DLD1 (cell line): ENCODE measurements around the gene MTARC1.

Experiments
- in situ Hi-C: cut with HindIII; loops from 2 replicates; pipeline ENCODE4 v1.10.0; 2017; ENCODE audit warnings: low sequenced_read_pairs

MTARC1 gene

DNA sequence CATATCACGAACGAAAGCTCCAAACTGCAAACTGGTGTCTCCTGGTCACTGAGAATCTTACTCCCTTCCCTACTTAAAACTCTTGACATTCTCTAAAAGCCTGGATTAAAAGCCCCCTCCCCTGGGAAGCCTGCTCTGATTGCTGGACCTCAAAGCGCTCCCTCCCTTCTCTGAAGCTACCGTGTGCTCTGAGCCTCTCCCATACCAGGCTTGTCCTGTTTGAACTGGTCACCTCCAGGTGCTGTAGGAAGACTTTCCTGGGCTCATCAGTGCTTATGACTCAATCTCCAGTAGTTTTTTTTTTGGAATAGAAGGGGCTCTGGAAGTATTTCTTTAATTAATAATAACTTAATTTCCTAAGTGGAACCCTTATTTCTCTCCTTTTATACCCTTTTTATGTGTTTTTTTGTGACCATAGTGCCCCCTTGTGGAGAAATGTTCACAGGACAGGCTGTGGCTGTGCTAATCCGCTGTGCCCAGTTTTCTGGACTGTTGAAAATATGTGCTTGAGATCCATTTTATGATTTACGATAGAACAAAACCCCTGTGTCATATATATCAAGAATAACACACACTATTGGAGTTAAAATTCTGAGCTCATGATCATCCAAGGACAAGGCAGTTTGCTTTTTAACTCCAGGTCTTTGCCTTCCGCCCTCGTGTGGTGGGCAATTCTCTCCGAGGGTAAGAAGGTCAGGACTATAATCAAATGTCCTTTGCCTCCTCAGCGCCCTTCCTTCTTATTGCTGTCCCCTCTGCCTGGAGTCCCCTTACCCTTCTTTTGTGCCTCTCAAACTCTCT lies 16.9 kb downstream of the MTARC1 start:
- in situ Hi-C loops: no loop called here

DNA sequence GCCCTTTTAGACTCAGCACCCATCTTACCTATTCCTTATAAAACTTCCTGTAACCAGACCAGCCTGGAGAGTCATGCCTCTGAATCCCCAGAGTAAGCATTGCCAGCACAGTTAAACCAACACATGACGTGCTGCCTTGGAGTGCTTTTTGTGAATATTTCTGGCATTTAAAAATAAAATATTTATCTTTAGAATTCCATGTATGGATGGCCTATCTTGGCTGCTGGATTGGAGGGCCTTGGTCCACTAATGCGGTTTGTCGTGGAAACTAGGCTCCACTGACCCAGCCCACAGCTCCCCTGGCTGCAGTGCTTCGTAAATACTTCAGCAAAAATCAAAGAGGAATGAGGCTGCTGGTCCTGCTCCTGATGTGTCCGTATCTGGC lies 17.5 kb downstream of the MTARC1 start:
- in situ Hi-C loops: no loop called here

DNA sequence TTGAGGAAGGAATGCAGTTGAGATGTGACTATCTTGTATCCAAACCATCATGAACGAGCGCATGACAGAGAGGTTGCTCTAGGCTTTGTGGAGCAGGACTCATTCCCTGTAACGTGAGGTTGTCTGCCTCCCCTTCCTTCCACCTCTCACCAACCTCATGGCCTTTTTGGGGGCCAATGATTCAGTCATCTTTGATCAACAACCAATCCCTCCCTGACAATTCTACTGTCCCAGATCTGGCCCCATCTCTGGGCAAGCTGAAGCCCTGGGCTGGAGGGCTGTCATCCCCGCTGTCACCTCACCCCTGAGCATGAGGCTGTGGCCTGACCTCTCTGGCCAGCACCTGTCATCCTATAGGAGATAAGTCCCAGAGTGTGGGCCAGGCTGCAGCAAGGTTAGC lies 19.7 kb downstream of the MTARC1 start:
- in situ Hi-C loops: no loop called here

DNA sequence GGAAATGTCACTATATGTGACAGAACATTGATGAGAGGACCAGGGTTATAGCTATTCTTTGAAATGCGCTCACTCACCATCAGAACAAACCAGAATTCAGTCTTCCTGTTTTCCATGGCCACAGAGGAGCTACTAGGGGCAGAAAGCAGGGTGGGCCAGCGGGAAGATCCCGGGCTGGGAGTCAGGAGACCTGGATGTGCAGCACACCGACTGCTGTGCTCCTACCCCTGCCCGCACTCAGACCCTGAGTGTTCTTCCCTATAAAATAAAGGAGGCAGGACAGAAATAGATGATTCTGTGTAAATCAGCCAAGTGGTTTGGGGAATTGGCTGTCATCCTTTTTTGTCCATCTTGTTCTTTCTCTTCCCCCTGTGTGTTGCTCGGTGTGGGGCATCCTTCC lies 21.0 kb downstream of the MTARC1 start:
- in situ Hi-C loops: no loop called here

- in situ Hi-C loops: no loop called here
Measured at GRCh38 chr1:220808345-220809186, 21.9 kb downstream of the MTARC1 start.

DNA sequence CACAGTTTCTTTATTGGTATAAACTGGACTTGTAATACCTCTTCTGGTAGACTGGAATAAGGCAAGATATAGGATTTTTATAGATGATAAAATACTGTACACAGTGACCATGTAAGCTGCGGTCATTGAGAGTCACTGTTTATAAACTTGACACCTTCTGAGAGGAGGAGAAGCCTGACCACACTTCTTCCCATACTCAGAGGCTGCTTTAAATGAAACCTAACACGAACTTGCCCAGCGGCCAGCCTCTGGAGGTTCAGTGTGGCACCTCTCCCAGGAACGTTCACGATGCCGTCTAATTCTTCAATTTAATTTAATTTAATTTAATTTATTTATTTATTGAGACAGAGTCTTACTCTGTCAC lies 22.5 kb downstream of the MTARC1 start:
- in situ Hi-C loops: no loop called here

- in situ Hi-C loops: no loop called here
Measured at GRCh38 chr1:220809704-220810103, 23.0 kb downstream of the MTARC1 start.

GRCh38 chr1:220810179-220810653 lies 23.5 kb downstream of the MTARC1 start:
- in situ Hi-C loops: no loop called here

GRCh38 chr1:220810963-220811362 lies 24.2 kb downstream of the MTARC1 start:
- in situ Hi-C loops: no loop called here

DNA sequence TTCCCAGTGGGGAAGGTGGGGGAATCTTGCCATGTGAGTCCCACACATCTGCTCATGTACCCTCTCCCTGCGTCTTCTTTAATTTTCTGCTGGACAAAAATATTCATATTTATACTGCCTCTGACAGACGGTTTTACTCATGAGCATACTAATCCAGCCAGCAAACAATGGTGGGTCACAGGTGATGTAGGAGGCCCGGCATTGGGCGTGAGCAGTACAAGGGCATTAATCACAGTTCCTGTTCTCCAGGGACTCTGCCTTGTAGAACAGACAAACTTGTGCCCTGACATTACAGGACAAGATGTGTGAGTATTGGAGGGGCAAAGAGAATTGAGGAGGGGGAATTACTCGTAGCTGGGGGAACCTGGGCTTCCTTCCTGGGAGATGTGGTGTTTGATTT lies 25.0 kb downstream of the MTARC1 start:
- in situ Hi-C loops: no loop called here

GRCh38 chr1:220812308-220812707 lies 25.6 kb downstream of the MTARC1 start:
- in situ Hi-C loops: no loop called here

DNA sequence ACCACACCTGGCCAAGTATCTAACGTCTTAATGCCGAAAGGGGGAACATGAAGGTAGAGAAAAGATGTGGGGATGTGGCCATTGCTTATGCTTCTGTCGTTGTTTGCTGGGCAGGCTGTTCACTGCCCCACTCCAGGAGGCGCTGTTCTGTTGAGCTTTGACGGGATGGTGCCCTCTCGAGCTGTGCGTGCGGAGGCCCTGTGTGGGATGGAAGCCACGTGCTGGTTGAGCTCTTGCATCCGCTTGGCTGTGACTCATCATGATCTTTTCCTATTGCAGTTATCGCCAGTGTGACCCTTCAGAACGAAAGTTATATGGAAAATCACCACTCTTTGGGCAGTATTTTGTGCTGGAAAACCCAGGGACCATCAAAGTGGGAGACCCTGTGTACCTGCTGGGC lies 26.3 kb downstream of the MTARC1 start:
- in situ Hi-C loops: no loop called here

DNA sequence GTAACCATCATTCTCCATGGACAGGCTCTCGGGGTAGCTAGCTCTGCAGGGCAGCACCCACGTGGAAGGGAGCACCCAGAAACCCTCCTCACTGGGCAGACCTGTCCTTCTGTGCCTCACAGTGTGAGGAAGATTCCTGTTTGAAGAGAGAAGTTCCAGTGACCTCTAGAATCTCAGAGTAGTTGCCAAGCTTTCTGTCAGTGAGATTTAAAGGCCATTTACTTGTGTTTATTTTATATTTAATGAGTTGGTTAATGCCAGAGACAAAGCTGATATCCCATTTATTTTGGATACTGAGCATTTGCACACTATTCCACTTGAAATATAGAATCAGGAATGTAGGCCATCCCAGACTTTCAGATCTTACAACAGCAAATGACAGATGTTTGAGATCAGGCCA lies 28.7 kb downstream of the MTARC1 start:
- in situ Hi-C loops: no loop called here

- in situ Hi-C loops: no loop called here
Measured at GRCh38 chr1:220817907-220818306, 31.2 kb downstream of the MTARC1 start.

DNA sequence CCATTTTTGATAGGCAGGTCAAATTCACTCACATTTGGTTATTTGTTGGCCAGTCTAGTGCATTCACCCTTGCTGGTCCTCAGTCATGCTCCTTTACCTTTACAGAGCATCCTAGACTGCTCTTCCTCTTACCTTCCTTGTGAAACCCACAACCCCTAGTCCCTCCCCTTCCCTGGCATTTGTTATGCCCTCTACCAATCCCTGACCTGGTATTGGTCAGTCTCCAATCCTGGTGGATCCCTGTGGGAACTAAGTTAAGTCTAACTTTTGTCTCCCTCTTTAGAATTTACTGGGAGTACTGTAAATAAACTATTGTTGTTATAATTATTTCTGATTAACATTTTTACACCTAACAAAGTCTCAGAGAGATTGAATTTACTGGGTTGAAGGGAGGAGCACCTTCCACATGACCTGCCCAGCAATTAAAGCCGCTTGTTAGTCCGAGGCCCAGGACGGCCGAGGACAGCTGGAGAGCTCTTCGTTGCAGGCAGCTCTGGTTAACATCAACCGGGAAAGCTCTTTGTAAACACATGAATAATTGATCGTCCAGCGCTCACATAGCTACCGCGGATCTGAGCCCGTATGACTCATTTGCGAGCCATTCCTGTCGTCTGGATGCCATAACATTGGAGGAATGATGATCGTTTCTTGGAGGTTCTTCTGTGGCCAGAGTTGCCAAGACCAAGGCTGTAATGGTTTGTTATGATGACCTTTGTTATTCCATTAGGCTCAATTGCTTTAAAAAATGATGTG lies 31.9 kb downstream of the MTARC1 start:
- in situ Hi-C loops: no loop called here

DNA sequence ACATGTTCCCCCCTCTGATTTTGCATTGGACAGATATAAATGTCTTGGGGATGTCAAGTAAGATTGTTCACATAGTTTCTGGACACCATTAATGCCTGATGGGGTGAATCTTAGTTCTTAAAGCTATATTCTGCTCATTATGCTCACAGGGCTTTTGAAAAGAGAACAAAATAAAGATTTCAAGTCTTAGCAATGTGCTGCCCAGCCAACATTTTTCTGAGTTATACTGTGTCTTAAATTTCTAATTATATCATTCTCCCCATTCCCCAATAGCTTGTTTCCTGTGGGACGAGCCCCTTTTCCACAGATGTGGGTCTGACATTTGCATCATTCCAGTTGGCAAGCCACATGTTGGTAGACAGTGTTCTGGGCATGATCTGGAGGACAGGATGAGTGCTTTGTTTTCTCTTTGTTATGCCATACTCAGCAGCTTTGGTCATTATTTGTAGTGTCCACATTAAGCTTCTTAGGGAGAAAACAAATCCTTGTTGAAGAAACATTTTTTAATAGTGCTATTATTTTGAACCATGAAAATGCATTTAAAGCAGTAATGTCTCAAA lies 32.8 kb downstream of the MTARC1 start:
- in situ Hi-C loops: no loop called here

DNA sequence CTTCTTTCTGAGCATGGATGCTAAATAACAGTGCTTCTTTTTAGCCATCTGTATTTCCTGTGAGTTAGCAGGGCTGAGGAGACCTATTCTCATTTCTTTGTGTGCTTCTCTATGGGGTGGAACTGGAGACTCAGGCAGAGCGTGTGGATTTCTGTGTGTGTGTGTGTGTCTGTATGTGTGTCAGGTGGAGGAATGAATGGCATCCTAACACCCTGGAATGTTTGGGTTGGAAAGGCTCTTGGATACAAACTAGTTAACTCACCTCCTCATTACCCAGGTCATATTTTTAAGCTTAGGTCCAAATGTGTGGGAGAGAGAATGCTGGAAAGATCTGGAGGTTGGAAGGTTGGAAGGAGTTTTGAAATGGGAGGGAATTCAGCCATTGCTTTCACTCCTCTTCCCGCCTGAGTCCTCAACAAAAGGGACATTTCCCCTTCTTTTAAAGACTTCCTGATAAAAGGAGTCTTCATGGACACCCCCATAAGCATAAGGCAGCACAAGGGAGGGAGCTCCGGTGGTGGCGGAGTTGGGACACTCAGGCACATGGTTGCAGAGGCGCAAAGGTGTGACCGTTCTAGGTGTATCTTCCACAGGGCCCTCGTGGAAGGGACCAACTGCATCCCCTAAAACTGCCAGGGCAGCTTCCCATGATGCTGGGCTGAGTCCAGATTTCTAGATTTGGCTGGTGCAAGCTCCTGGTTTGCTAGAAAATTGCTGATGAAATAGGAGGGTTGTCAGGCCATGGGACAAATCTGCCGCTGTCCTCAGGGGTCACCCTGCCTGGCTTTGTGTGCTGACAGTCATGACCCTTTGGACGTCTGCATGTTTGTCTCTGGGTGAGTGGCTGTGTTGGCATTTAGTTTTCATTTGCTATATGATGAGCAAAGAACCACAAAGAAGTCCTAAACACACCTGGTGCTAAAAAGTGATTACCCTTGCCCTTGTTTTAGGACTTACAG lies 37.6 kb downstream of the MTARC1 start:
- in situ Hi-C loops: no loop called here

DNA sequence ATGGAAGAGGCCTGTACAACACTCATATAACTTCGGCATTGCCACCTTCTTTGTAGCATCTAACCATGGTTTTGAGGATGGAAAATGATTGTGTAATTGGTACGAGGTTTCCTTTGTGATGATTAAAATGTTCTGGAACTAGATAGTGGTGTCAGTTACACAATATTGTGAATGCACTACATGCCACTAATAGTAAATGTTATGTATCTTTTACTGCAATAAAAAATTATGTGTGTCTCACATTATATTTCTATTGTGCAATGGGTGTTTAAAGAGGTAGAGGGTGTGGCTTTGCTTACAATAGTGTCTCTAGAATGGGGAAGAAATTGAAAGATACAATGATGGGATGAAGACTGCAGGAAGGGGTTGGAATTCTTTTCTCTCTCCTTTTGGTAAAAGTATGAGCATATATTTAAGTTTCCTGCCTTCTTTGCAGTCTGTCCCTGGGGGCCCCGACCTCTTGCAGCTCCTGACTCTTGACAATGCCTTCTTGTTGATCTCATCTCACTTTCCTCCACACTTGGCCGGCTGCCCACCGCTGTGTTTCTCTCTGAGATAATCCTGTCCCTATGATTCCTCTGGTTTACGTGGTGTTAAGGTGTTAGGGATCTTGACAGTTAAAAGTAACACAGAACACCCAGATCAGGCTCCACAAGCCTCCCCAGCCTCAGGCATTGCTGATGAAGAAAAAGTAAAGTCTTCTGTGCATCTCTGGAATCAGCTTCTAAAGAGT lies 39.3 kb downstream of the MTARC1 start:
- in situ Hi-C loops: no loop called here

- in situ Hi-C loops: no loop called here
Measured at GRCh38 chr1:220826729-220827128, 40.0 kb downstream of the MTARC1 start.
